Pons (tissue), 1 donor: ENCODE data around the gene LYZL6.

Source experiments
- DNase-seq: peaks from one replicate; pipeline ENCODE4 v3.0.0-alpha.2; 2016; ENCODE audit warnings: low spot score

Gene LYZL6

GRCh38 chr17:35943537-35943936 lies at the start of gene LYZL6:
Gene LYZL6 (minus strand): TSS chr17:35943713. CDS start chr17:35939356, 4,357 bp downstream.
- DNase-seq = no peak

- no peak for DNase-seq
These were observed 47.6 kb upstream of the LYZL6 start for GRCh38 chr17:35991075-35991474.

- no peak for DNase-seq
These were observed 44.7 kb upstream of the LYZL6 start for GRCh38 chr17:35988164-35988563.

- DNase-seq = no peak
These were observed 43.1 kb upstream of the LYZL6 start, which contains the start of gene CCL14 for GRCh38 chr17:35986643-35987042. Gene CCL14 (minus strand): TSS chr17:35986729. CDS start chr17:35986649, 80 bp downstream.

GRCh38 chr17:35984140-35984539 lies 40.6 kb upstream of the LYZL6 start:
- DNase-seq = no peak

GRCh38 chr17:35982409-35983191 lies 39.1 kb upstream of the LYZL6 start:
- no peak for DNase-seq

- DNase-seq = no peak
These were observed 38.4 kb upstream of the LYZL6 start for GRCh38 chr17:35981908-35982330.

- no peak for DNase-seq
These were observed 37.7 kb upstream of the LYZL6 start, which contains the start of gene CCL16 for GRCh38 chr17:35981246-35981645. Gene CCL16 (minus strand): TSS chr17:35981497. CDS start chr17:35981420, 77 bp downstream.

GRCh38 chr17:35978346-35978745 lies 34.8 kb upstream of the LYZL6 start:
- no peak for DNase-seq

- DNase-seq = no peak
These were observed 34.0 kb upstream of the LYZL6 start for GRCh38 chr17:35977509-35977908.

GRCh38 chr17:35973333-35974260 lies 30.1 kb upstream of the LYZL6 start:
- no peak for DNase-seq

- DNase-seq = no peak
These were observed 29.4 kb upstream of the LYZL6 start for GRCh38 chr17:35972945-35973332.

GRCh38 chr17:35972535-35972934 lies 29.0 kb upstream of the LYZL6 start:
- DNase-seq = no peak

- no peak for DNase-seq
These were observed 28.6 kb upstream of the LYZL6 start for GRCh38 chr17:35972066-35972465.

- DNase-seq = peak; percentile 87
These were observed 26.3 kb upstream of the LYZL6 start for GRCh38 chr17:35969558-35970380.

GRCh38 chr17:35968520-35969054 lies 25.1 kb upstream of the LYZL6 start:
- no peak for DNase-seq

- no peak for DNase-seq
These were observed 21.8 kb upstream of the LYZL6 start for GRCh38 chr17:35965272-35965671.

GRCh38 chr17:35963663-35964062 lies 20.1 kb upstream of the LYZL6 start:
- no peak for DNase-seq

- DNase-seq = no peak
These were observed 10.2 kb upstream of the LYZL6 start for GRCh38 chr17:35953720-35954119.

GRCh38 chr17:35949401-35949800 lies 5.9 kb upstream of the LYZL6 start:
- no peak for DNase-seq

- no peak for DNase-seq
These were observed 4.6 kb upstream of the LYZL6 start for GRCh38 chr17:35948092-35948491.
